SK-MEL-5 (cell line): ENCODE results near the gene CHCHD6. TPM values are rescaled to one million over a fixed set of nuclear protein-coding genes. Genes with fewer than 3 reads are reported as not detected.

Experiments used
- DNase-seq: peaks from one replicate; pipeline ENCODE4 v3.0.0-alpha.2; 2016; ENCODE audit warnings: low read depth, low spot score
- in situ Hi-C: cut with HindIII; loops from 2 replicates; pipeline ENCODE4 v1.10.0; 2016; ENCODE audit warnings: low sequenced_read_pairs, high pct_unique_total_duplicates, low pct_unique_long_range_greater_than_20kb
- total RNA-seq: library from RNA; depleted of rRNA; stranded (reverse); fragments of >200 nt; shearing (Covaris generic); gene quantifications from 2 replicates; pipeline ENCODE4 v1.2.3, GENCODE V29; 2014

CHCHD6 gene
- total RNA-seq, 1 experiment from 2014 or later = 104 TPM

GRCh38 chr3:126990024-126990700 lies 286.1 kb downstream of the CHCHD6 start:
- in situ Hi-C loops = no loop called here

GRCh38 chr3:126990890-126991289 lies 286.9 kb downstream of the CHCHD6 start:
- no peak for DNase-seq
- in situ Hi-C loops = no loop called here

More at GRCh38 chr3:126990024-126990700, 286.1 kb downstream of the CHCHD6 start:
- no peak for DNase-seq

GRCh38 chr3:126991366-126992200 lies 287.5 kb downstream of the CHCHD6 start:
- in situ Hi-C loops = no loop called here
- DNase-seq = no peak

- in situ Hi-C loops = no loop called here
These were observed 288.2 kb downstream of the CHCHD6 start for GRCh38 chr3:126992216-126992615.

GRCh38 chr3:126992776-126993175 lies 288.7 kb downstream of the CHCHD6 start:
- in situ Hi-C loops = no loop called here

More at GRCh38 chr3:126992216-126992615, 288.2 kb downstream of the CHCHD6 start:
- DNase-seq = no peak

GRCh38 chr3:126993436-126993835 lies 289.4 kb downstream of the CHCHD6 start:
- in situ Hi-C loops = no loop called here
- no peak for DNase-seq

More at GRCh38 chr3:126992776-126993175, 288.7 kb downstream of the CHCHD6 start:
- DNase-seq = no peak

- DNase-seq = no peak
- in situ Hi-C loops = no loop called here
These were observed 290.7 kb downstream of the CHCHD6 start for GRCh38 chr3:126994661-126995245.

- no peak for DNase-seq
- in situ Hi-C loops = no loop called here
These were observed 291.3 kb downstream of the CHCHD6 start for GRCh38 chr3:126995254-126995780.

- in situ Hi-C loops = no loop called here
- no peak for DNase-seq
These were observed 292.0 kb downstream of the CHCHD6 start for GRCh38 chr3:126995926-126996512.

GRCh38 chr3:126996905-126997304 lies 292.9 kb downstream of the CHCHD6 start:
- no peak for DNase-seq

GRCh38 chr3:126997455-126998038 lies 293.5 kb downstream of the CHCHD6 start:
- in situ Hi-C loops = no loop called here
- no peak for DNase-seq

More at GRCh38 chr3:126996905-126997304, 292.9 kb downstream of the CHCHD6 start:
- in situ Hi-C loops = no loop called here

- no peak for DNase-seq
- in situ Hi-C loops = no loop called here
These were observed 294.3 kb downstream of the CHCHD6 start for GRCh38 chr3:126998320-126998719.

GRCh38 chr3:126998728-126999127 lies 294.7 kb downstream of the CHCHD6 start:
- no peak for DNase-seq
- in situ Hi-C loops = no loop called here

GRCh38 chr3:126999383-126999782 lies 295.3 kb downstream of the CHCHD6 start:
- in situ Hi-C loops = no loop called here
- peak; percentile 74 for DNase-seq

- in situ Hi-C loops = no loop called here
These were observed 296.1 kb downstream of the CHCHD6 start for GRCh38 chr3:127000119-127000518.

GRCh38 chr3:127000761-127001160 lies 296.7 kb downstream of the CHCHD6 start:
- DNase-seq = no peak
- in situ Hi-C loops = no loop called here

More at GRCh38 chr3:127000119-127000518, 296.1 kb downstream of the CHCHD6 start:
- DNase-seq = no peak

GRCh38 chr3:127001486-127002194 lies 297.6 kb downstream of the CHCHD6 start:
- DNase-seq = no peak

More at GRCh38 chr3:127001486-127002194, 297.6 kb downstream of the CHCHD6 start:
- in situ Hi-C loops = no loop called here
